NCI-H446 (cell line): Measurements from ENCODE around the gene CTDSPL2.
A peak's percentile ranks its signal among the peaks of the same experiment; 100 is the strongest.
"Not testable (repeated sequence)": the region's sequence is repeated elsewhere in the genome, so short reads cannot be mapped to it uniquely, and the experiment has no call there.

Experiments
- DNase-seq, 2 experiments: peaks; one replicate each; lab custom pipeline; 2025; lab: John Stamatoyannopoulos, UW

CTDSPL2 gene

DNA sequence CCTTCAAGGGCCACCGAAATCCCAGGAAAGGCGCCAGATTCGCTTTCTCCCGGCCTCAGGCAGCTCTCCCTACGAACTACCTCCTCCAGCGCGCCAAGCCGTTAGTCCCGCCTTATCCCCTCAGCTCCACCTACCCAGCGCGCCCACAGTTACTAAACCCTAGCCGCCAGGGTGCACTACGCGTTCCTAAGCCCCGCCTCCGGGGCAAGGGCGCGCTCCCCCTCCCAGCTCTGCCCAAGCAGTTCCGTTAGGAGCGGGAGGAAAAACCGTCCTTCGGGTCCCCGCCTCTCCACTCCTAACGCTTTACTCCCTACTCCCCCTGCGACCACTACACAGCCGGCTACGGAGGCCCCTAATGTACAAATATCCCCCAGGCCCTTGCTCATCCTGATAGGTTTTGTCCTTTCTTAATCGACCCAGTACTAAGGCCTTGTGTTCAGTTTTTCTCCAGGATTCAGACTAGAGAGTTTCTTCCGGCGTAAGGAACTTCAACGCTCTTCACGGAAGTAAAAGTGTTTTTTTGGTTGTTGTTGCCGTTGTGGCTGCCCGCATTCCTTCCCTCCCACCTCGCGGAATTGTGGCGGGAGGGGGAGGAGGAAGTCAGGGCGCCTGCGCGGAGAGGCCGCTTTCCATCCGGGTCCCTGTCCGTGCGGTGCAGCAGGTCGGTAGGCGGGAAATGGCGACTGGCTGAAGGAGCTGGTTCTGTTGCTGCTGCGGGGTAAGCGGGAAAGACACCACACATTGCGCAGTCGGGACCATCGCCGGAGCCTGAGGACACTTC is at the start of gene CTDSPL2:
Gene CTDSPL2 (plus strand): TSS at position 655 of the 781 bp plus-strand sequence. CDS start 31,386 bp downstream, outside the sequence.
- DNase-seq = peak; percentile 94 to 98

GRCh38 chr15:44381236-44381635 is 46.2 kb upstream of the CTDSPL2 start:
- no peak for DNase-seq

- DNase-seq = no peak
Measured at GRCh38 chr15:44385344-44385942, 42.0 kb upstream of the CTDSPL2 start.

- DNase-seq = no peak
Measured at GRCh38 chr15:44394062-44394461, 33.4 kb upstream of the CTDSPL2 start.

GRCh38 chr15:44394562-44394961 is 32.9 kb upstream of the CTDSPL2 start:
- DNase-seq = no peak

GRCh38 chr15:44397869-44398268 is 29.6 kb upstream of the CTDSPL2 start:
- DNase-seq = no peak

DNA sequence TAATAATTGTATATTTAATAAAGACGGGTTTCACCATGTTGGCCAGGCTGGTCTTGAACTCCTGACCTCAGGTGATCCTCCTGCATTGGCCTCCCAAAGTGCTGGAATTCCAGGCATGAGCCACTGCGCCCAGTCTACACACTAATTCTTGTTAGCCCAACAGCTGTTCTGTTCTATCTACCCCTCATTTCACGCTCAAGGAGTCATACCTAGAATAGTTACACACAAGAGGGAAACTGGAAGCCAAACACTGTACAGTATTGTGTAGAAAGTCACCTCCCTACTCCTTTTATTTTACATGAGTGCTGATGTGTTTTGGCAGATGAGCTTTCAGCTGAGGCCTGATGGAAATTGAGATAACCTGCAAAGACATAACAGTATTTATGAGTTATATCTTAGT is 13.4 kb upstream of the CTDSPL2 start:
- no peak for DNase-seq

DNA sequence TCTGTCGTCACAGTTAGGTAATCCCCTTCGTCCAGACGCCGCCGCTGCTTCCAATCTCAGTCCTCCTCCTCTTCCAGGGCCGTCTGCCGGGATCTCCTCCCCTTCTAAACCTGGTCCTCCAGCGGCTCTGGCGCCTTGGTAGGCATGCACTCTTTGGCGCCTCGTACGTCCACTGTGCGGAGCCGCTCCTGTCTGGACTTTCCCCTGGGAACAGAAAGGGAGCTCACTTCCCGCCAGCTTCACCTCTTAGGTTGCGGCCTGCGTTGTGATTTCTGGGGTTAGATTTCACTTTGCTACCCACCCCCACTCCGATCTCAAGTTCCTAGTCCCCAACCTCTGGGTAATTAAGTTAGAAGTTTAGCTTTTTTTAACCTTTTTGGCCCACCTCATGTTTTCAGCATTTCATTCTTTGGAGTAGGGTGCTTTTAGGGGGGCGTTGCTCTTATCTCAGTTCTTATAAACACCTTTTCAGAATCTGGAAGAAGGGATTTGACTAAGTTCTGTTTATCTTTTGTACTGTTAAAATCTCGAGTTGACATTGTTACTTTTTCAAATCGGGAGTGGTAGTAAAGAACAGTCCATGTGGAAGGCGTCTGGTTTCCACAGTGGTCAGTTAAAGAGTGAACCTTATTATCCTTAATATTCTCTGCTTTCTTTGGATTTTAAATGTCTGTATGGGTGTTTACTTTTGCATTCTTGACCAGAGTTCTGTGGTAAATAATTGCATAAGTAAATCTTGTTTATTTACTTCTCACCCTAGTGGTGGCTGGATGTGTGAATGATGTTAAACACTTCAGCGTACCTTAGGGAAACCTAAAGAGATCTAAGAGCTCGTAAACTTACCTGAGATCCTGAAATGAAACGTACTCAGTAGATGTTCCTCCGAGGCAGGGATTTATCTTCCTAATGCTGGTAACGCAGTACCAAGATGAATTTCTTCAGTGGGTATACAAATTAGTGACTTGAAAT is 611 bp downstream of the CTDSPL2 start:
- peak; percentile 29 to 63 for DNase-seq

- no peak for DNase-seq
Measured at GRCh38 chr15:44435893-44436667, 8.7 kb downstream of the CTDSPL2 start.

DNA sequence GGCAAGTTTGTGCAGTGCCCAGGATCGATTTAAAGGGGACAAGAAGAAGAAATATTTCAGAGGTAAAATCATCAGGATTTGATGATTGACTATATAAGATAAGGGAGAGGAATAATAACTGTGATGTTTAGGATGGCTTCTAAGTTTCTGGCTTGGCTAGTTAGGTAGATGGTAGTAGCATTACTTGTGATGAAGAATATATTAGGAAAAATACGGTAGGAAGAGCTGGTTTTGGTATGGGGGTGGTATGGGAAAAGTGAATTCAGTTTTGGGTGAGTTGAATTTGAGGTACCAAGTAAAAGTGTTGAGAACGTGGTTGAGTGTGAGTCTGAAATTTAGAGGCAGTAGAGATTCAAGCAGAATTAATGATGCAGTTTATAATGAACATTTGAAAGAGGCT is 11.0 kb downstream of the CTDSPL2 start:
- DNase-seq = no peak

DNA sequence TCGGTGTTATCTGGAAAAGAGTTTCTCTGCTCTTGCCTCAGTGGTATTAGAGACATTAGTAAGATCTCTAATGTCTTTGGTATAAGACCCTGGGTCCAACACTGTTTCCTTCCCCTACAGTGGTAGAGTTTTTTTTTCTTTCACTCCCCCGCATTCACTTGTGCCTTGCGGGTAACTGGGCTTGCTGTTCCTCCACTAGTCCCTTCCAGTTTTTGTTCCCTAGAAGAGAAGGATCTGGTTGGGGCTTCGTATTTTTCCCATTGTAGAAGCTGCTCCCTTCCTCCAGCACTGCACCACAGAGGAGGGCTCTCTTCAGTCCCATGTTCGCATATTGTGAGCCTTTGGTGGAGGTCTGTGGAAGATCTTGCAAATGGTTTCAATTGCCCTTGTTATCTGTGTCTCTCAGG is 13.7 kb downstream of the CTDSPL2 start:
- no peak for DNase-seq

- DNase-seq = no peak
Measured at GRCh38 chr15:44443515-44443914, 16.1 kb downstream of the CTDSPL2 start.

GRCh38 chr15:44447772-44448376 is 20.4 kb downstream of the CTDSPL2 start:
- no peak for DNase-seq

DNA sequence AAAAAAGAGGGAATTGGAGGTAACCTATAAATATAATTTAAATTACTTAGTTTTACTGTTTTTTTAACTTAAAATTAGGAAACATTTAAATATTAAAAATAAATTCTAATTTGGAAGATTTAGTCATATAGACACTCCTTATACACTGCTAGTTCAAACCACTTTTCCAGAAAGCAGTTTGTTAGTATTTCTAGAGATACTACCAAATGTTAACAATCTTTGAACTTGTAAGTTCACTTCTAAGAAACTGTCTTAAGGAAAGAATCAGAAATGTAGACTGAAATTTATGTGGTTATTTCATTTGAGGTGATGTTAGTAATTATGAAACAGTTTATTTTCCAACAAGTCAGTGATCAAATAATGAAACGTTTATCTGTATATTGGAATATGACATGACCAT is 22.7 kb downstream of the CTDSPL2 start:
- DNase-seq = no peak

GRCh38 chr15:44453578-44454283 is 26.3 kb downstream of the CTDSPL2 start:
- DNase-seq = not testable (repeated sequence)

DNA sequence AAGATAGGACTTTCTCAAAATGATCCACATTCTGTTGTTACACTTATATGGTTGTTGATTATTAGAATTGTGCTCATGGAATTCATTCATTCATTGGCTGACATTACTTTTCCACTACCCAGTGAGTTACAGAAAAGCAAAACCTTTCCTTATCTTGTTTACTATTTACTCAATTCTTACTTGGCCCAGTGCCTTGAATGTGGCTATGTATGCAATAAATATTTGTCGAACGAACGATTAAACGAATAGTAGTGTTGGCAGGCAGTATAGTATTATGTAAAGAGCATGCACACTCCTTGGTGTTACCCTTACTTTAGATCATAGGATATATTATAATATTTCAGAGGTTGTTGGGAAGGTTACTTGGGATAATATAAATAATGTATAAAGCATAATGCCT is 31.0 kb downstream of the CTDSPL2 start:
- no peak for DNase-seq

- DNase-seq = no peak
Measured at GRCh38 chr15:44468709-44469385, 41.4 kb downstream of the CTDSPL2 start.

- no peak for DNase-seq
Measured at GRCh38 chr15:44471885-44472455, 44.5 kb downstream of the CTDSPL2 start.

- DNase-seq = no peak
Measured at GRCh38 chr15:44479343-44479742, 51.9 kb downstream of the CTDSPL2 start.

DNA sequence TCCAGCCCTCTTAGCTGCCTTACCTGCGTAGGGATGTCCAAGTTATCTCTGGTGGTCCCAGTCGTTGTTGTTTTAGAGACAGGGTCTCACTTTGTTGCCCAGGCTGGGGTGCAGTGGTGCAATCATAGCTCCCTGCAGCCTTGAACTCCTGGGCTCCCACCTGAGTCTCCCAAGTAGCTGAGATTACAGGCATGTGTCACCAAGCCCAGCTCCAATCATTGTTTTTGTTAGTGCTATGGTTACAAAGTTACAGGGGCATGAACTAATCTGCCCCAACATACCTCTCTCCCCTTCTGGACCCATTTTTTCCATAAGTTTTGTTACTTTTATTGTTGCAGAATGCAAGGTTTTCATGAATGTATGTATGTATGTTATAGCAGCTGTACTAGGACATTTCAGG is 54.7 kb downstream of the CTDSPL2 start:
- no peak for DNase-seq
